Retinal pigment epithelial cell (primary cell): ENCODE data around the gene DOCK4.

Source experiments
- DNase-seq: peaks from one replicate; pipeline ENCODE4 v3.0.0-alpha.2; 2010; ENCODE audit warnings: low read depth
- H3K4me3 ChIP-seq: 2 replicates; pipeline ENCODE4 v1.5.1; 2011; ENCODE audit warnings: mild to moderate bottlenecking, low read length, control low read depth, moderate library complexity
- TF ChIP-seq, protein P1 (sequence below): conservative IDR thresholded peaks from 2 replicates; pipeline ENCODE4 v1.5.1; 2011; ENCODE audit warnings: low read depth, low read length, control low read depth, inconsistent platforms

The DOCK4 gene

DNA sequence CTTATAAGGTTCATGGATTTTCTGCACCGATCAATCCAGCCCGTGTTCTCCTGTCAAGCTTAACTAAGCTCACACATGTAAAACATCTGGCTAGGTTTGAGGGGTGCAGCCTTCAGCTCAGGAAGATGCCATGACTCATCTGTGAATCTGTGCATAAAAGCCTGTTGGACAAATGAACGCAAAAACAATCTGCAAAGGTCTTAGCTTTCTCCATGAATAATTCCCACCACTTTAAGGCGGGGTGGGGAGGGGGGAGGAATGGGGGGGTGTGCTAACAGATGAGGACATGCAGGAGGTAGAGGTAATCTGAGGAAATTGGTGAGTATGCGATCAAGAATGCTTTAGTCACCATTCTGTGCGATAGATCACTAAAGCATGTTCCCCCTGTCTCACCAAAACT lies 4.8 kb downstream of the DOCK4 start:
- DNase-seq, result no peak
- TF ChIP-seq, protein P1, sequence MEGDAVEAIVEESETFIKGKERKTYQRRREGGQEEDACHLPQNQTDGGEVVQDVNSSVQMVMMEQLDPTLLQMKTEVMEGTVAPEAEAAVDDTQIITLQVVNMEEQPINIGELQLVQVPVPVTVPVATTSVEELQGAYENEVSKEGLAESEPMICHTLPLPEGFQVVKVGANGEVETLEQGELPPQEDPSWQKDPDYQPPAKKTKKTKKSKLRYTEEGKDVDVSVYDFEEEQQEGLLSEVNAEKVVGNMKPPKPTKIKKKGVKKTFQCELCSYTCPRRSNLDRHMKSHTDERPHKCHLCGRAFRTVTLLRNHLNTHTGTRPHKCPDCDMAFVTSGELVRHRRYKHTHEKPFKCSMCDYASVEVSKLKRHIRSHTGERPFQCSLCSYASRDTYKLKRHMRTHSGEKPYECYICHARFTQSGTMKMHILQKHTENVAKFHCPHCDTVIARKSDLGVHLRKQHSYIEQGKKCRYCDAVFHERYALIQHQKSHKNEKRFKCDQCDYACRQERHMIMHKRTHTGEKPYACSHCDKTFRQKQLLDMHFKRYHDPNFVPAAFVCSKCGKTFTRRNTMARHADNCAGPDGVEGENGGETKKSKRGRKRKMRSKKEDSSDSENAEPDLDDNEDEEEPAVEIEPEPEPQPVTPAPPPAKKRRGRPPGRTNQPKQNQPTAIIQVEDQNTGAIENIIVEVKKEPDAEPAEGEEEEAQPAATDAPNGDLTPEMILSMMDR, result no peak
- no peak overlapping the region for H3K4me3 ChIP-seq

DNA sequence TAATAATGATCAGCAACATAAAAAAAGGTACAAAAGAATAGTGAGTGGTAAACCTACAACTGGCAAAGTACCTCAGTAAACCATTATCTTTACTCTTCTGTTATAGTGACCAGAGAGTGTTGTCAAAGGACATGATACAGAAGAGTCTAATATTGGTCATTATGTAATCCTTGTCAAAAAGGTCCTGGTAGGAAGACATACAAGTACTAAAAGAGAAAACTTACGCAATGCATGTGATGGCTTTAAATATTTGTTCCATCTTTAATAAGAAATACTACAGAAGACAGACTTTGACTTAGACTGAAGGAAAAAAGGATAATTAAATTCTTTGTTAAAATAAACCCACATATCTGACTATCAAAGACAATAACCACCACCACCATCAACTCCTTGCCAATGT lies 6.5 kb downstream of the DOCK4 start:
- DNase-seq, result no peak
- TF ChIP-seq, protein P1, result no peak
- no peak overlapping the region for H3K4me3 ChIP-seq

DNA sequence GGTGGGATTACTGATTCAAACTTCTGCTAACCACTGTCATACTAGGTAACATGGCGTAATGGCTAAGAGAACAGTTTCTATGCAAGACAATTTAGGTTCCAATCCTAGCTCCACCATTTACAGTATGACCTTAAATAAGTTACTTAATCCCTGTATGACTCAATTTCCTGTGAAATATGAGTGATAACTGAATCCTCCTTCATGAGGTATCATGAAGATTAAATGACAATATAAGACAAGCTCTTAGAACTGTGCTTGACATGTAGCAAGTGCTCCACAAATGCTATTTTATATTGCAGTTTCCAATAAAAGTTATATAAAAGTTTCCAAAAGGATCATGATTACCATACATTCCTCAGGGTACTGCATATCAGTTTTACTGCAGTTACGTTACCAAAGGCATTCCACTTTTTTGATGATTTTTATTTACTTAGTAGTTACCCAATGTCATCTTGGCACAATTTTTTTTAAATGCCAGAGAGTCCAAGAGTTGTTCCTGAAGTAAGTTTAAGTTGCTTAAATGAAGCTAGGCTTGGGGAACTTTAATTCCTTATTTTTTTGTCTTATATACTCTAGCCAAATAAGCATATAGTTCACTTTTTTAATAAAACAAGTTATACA lies 7.1 kb downstream of the DOCK4 start:
- TF ChIP-seq, protein P1, result no peak
- no peak for DNase-seq
- no peak overlapping the region for H3K4me3 ChIP-seq

DNA sequence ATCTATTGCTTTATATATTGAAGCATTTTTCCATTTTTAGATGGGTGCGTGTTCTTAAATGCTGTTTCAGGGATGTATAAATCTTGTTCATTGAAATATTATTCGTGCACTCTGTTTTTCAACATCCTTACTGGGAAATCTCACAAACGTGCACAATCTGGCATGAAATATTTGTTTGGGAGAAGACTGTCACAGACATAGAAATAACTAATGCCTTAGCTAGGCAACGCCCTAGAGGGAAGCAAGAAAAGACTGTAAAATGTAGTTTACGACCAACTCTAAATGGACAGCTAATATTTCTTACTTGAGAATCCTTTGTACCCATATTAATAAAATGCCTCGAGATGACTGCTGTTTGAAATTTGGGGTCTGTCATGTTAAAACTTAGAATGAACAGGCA lies 8.9 kb downstream of the DOCK4 start:
- DNase-seq, result no peak
- H3K4me3 ChIP-seq, result no peak overlapping the region
- TF ChIP-seq, protein P1, result no peak

GRCh38 chr7:112195717-112196116 lies 10.5 kb downstream of the DOCK4 start:
- H3K4me3 ChIP-seq, result no peak overlapping the region
- TF ChIP-seq, protein P1, result no peak
- DNase-seq, result no peak

GRCh38 chr7:112193915-112194502 lies 12.2 kb downstream of the DOCK4 start:
- DNase-seq, result no peak
- TF ChIP-seq, protein P1, result no peak
- H3K4me3 ChIP-seq, result no peak overlapping the region
